ENCODE data around the gene TEF. TPM values are rescaled to one million over a fixed set of nuclear protein-coding genes. Genes with fewer than 3 reads are reported as not detected.
A peak's percentile ranks its signal among the peaks of the same experiment; 100 is the strongest.

TEF gene
- total and polyA plus RNA-seq, 2 experiments from 2014 or later = 2.3 to 7.2 TPM

DNA sequence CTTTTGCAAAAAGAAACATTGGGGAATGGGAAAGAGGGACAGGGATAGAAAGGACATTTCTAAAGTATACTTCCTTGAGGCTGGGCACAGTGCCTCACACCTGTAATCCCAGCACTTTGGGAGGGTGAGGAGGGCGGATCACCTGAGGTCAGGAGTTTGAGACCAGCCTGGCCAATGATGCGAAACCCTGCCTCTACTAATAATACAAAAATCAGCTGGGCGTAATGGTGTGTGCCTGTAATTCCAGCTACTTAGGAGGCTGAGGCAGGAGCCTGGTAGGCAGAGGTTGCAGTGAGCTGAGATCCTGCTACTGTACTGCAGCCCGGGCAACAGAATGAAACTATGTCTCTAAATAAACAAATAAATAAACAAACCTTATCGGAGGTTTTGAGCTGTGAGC is 16.3 kb upstream of the TEF start:
- Histone ChIP-seq H4K20me1 (replicated peaks; ENCODE audit: insufficient read depth) (no peaks in the 10 kb centered on the region), H3K79me2 (replicated peaks; ENCODE audit: insufficient read depth) (no peaks in the 10 kb centered on the region), H3F3A (replicated peaks; ENCODE audit: low read depth) (0 out of 2 replicates have a peak, but pooled peaks cover 8% of the 10 kb centered on the region), H2AFZ (no peak overlapping the region), H3K36me3 (ENCODE audit: insufficient read depth) (no peaks in the 10 kb centered on the region), H3K4me1 (ENCODE audit: insufficient read depth) (peaks cover 22% of the 10 kb centered on the region; the same call in 1 of the 2 replicates), H3K27me3 (ENCODE audit: insufficient read depth) (no peaks in the 10 kb centered on the region), H3K27ac (ENCODE audit: low read depth) (no peak overlapping the region), H3K9me2 (ENCODE audit: insufficient read depth) (no peaks in the 10 kb centered on the region), H3K4me3 (no peak overlapping the region), H3K4me2 (no peak overlapping the region)
- Mint-ChIP-seq H3K4me1 (peaks cover 38% of the 10 kb centered on the region), H3K9me3 (no peaks in the 10 kb centered on the region; the same call in 2 of the 3 replicates), H3K27me3 (ENCODE audit: insufficient read depth, low read depth, poor library complexity) (no peaks in the 10 kb centered on the region), H3K27ac (no peak overlapping the region), H3K36me3 (ENCODE audit: low read depth) (no peaks in the 10 kb centered on the region), H3K4me3 (0 out of 3 replicates have a peak overlapping the region, but pooled peaks have one; percentile 12)
- TF ChIP-seq ZNF331 (CRISPR knock-in tag; IDR thresholded peaks at IDR 0.05; ENCODE audit: low read depth) (no peak), EZH2 (IDR thresholded peaks at IDR 0.05; ENCODE audit: low read depth, unreplicated experiment) (no peak), POLR2AphosphoS5 (IDR thresholded peaks at IDR 0.05; ENCODE audit: low read depth) (no peak), STAT1 (IDR thresholded peaks at IDR 0.05; ENCODE audit: unreplicated experiment) (no peak), ZNF114 (CRISPR knock-in tag; IDR thresholded peaks at IDR 0.05) (no peak)
- TF ChIP-seq, protein P1, sequence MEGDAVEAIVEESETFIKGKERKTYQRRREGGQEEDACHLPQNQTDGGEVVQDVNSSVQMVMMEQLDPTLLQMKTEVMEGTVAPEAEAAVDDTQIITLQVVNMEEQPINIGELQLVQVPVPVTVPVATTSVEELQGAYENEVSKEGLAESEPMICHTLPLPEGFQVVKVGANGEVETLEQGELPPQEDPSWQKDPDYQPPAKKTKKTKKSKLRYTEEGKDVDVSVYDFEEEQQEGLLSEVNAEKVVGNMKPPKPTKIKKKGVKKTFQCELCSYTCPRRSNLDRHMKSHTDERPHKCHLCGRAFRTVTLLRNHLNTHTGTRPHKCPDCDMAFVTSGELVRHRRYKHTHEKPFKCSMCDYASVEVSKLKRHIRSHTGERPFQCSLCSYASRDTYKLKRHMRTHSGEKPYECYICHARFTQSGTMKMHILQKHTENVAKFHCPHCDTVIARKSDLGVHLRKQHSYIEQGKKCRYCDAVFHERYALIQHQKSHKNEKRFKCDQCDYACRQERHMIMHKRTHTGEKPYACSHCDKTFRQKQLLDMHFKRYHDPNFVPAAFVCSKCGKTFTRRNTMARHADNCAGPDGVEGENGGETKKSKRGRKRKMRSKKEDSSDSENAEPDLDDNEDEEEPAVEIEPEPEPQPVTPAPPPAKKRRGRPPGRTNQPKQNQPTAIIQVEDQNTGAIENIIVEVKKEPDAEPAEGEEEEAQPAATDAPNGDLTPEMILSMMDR (conservative IDR thresholded peaks at IDR 0.05; ENCODE audit: low read depth in 2 of 2) = no peak
- no peak for DNase-seq (ENCODE audit: low spot score)
- no peak for ATAC-seq

- DNase-seq (ENCODE audit: low spot score) (no peak), ATAC-seq (no peak)
- no peak overlapping the region for H3K27ac Mint-ChIP-seq
- H3K4me3 Mint-ChIP-seq = no peak overlapping the region
- Histone ChIP-seq H3K4me1 (ENCODE audit: insufficient read depth) (peaks cover 18% of the 10 kb centered on the region; the same call in 1 of the 2 replicates), H3K4me3 (no peak overlapping the region), H3K4me2 (no peak overlapping the region), H3K36me3 (ENCODE audit: insufficient read depth) (no peaks in the 10 kb centered on the region), H4K20me1 (replicated peaks; ENCODE audit: insufficient read depth) (no peaks in the 10 kb centered on the region), H3K79me2 (replicated peaks; ENCODE audit: insufficient read depth) (no peaks in the 10 kb centered on the region), H3K9me2 (ENCODE audit: insufficient read depth) (no peaks in the 10 kb centered on the region), H3F3A (replicated peaks; ENCODE audit: low read depth) (0 out of 2 replicates have a peak, but pooled peaks cover under 1% of the 10 kb centered on the region), H2AFZ (0 out of 2 replicates have a peak overlapping the region, but pooled peaks have one; percentile 87), H3K27ac (ENCODE audit: low read depth) (no peak overlapping the region), H3K27me3 (ENCODE audit: insufficient read depth) (no peaks in the 10 kb centered on the region)
- H3K4me1 Mint-ChIP-seq = peaks cover 34% of the 10 kb centered on the region
- H3K9me3 Mint-ChIP-seq = no peaks in the 10 kb centered on the region; the same call in 2 of the 3 replicates
- H3K36me3 Mint-ChIP-seq (ENCODE audit: low read depth) = no peaks in the 10 kb centered on the region
- no peaks in the 10 kb centered on the region for H3K27me3 Mint-ChIP-seq (ENCODE audit: insufficient read depth, low read depth, poor library complexity)
- TF ChIP-seq, protein P2, sequence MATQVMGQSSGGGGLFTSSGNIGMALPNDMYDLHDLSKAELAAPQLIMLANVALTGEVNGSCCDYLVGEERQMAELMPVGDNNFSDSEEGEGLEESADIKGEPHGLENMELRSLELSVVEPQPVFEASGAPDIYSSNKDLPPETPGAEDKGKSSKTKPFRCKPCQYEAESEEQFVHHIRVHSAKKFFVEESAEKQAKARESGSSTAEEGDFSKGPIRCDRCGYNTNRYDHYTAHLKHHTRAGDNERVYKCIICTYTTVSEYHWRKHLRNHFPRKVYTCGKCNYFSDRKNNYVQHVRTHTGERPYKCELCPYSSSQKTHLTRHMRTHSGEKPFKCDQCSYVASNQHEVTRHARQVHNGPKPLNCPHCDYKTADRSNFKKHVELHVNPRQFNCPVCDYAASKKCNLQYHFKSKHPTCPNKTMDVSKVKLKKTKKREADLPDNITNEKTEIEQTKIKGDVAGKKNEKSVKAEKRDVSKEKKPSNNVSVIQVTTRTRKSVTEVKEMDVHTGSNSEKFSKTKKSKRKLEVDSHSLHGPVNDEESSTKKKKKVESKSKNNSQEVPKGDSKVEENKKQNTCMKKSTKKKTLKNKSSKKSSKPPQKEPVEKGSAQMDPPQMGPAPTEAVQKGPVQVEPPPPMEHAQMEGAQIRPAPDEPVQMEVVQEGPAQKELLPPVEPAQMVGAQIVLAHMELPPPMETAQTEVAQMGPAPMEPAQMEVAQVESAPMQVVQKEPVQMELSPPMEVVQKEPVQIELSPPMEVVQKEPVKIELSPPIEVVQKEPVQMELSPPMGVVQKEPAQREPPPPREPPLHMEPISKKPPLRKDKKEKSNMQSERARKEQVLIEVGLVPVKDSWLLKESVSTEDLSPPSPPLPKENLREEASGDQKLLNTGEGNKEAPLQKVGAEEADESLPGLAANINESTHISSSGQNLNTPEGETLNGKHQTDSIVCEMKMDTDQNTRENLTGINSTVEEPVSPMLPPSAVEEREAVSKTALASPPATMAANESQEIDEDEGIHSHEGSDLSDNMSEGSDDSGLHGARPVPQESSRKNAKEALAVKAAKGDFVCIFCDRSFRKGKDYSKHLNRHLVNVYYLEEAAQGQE (IDR thresholded peaks at IDR 0.05; ENCODE audit: unreplicated experiment) = no peak
- TF ChIP-seq, protein P1 (conservative IDR thresholded peaks at IDR 0.05; ENCODE audit: low read depth in 2 of 2) = no peak
- TF ChIP-seq ZNF114 (CRISPR knock-in tag; IDR thresholded peaks at IDR 0.05) = no peak
- no peak for TF ChIP-seq POLR2AphosphoS5 (IDR thresholded peaks at IDR 0.05; ENCODE audit: low read depth)
- TF ChIP-seq JUNB (IDR thresholded peaks at IDR 0.05; ENCODE audit: unreplicated experiment) = no peak
- TF ChIP-seq EZH2 (IDR thresholded peaks at IDR 0.05; ENCODE audit: low read depth, unreplicated experiment) = no peak
- TF ChIP-seq, protein P3, sequence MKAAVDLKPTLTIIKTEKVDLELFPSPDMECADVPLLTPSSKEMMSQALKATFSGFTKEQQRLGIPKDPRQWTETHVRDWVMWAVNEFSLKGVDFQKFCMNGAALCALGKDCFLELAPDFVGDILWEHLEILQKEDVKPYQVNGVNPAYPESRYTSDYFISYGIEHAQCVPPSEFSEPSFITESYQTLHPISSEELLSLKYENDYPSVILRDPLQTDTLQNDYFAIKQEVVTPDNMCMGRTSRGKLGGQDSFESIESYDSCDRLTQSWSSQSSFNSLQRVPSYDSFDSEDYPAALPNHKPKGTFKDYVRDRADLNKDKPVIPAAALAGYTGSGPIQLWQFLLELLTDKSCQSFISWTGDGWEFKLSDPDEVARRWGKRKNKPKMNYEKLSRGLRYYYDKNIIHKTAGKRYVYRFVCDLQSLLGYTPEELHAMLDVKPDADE (IDR thresholded peaks at IDR 0.05) = no peak
- TF ChIP-seq EZH2phosphoT487 (IDR thresholded peaks at IDR 0.05; ENCODE audit: unreplicated experiment) = no peak
Measured at GRCh38 chr22:41366323-41367029, 15.3 kb upstream of the TEF start.
